CD1c-positive myeloid dendritic cell (primary cell): ENCODE measurements around the gene ADGRL2.

Source experiments
- DNase-seq: peaks from one replicate; pipeline ENCODE4 v3.0.0-alpha.2; 2016; ENCODE audit errors: extremely low spot score

The ADGRL2 gene

GRCh38 chr1:81907575-81907974 lies 106.8 kb downstream of the ADGRL2 start:
- no peak for DNase-seq

GRCh38 chr1:81912383-81912782 lies 111.6 kb downstream of the ADGRL2 start:
- DNase-seq: no peak

GRCh38 chr1:81915937-81916336 lies 115.2 kb downstream of the ADGRL2 start:
- DNase-seq: no peak

- DNase-seq: no peak
Observed at GRCh38 chr1:81920245-81920740, 119.6 kb downstream of the ADGRL2 start.

GRCh38 chr1:81920886-81921285 lies 120.2 kb downstream of the ADGRL2 start:
- no peak for DNase-seq

- DNase-seq: no peak
Observed at GRCh38 chr1:81921344-81921743, 120.6 kb downstream of the ADGRL2 start.

- no peak for DNase-seq
Observed at GRCh38 chr1:81921851-81922462, 121.2 kb downstream of the ADGRL2 start.

- no peak for DNase-seq
Observed at GRCh38 chr1:81922955-81923354, 122.2 kb downstream of the ADGRL2 start.

- DNase-seq: no peak
Observed at GRCh38 chr1:81929106-81929505, 128.4 kb downstream of the ADGRL2 start.

- no peak for DNase-seq
Observed at GRCh38 chr1:81936853-81937252, 136.1 kb downstream of the ADGRL2 start.

GRCh38 chr1:81937791-81938450 lies 137.2 kb downstream of the ADGRL2 start:
- DNase-seq: no peak

- no peak for DNase-seq
Observed at GRCh38 chr1:81948495-81948894, 147.8 kb downstream of the ADGRL2 start.

- DNase-seq: no peak
Observed at GRCh38 chr1:81949421-81949820, 148.7 kb downstream of the ADGRL2 start.

GRCh38 chr1:81950037-81950436 lies 149.3 kb downstream of the ADGRL2 start:
- DNase-seq: no peak

- no peak for DNase-seq
Observed at GRCh38 chr1:81950591-81951244, 150.0 kb downstream of the ADGRL2 start.

GRCh38 chr1:81954534-81955020 lies 153.8 kb downstream of the ADGRL2 start:
- no peak for DNase-seq

GRCh38 chr1:81967951-81968350 lies 167.2 kb downstream of the ADGRL2 start:
- DNase-seq: no peak

- DNase-seq: no peak
Observed at GRCh38 chr1:81970416-81970815, 169.7 kb downstream of the ADGRL2 start.

- DNase-seq: no peak
Observed at GRCh38 chr1:81974222-81974841, 173.6 kb downstream of the ADGRL2 start.

GRCh38 chr1:81974883-81975555 lies 174.3 kb downstream of the ADGRL2 start:
- no peak for DNase-seq

GRCh38 chr1:81976539-81976938 lies 175.8 kb downstream of the ADGRL2 start:
- no peak for DNase-seq

- no peak for DNase-seq
Observed at GRCh38 chr1:81978945-81979344, 178.2 kb downstream of the ADGRL2 start.
